K562 (cell line): ENCODE data around the gene LEAP2. TPM values are rescaled to one million over a fixed set of nuclear protein-coding genes. Genes with fewer than 3 reads are reported as not detected.

Experiments used
- AFF4 ChIP-seq: sonication (generic); formaldehyde crosslinking; IDR thresholded peaks from 2 replicates; pipeline ENCODE4 v1.8.0; 2023; ENCODE audit warnings: mild to moderate bottlenecking, missing genetic modification reagents
- E2F5 ChIP-seq: sonication (generic); formaldehyde crosslinking; IDR thresholded peaks from 2 replicates; pipeline ENCODE4 v1.8.0; 2022; ENCODE audit warnings: mild to moderate bottlenecking, missing genetic modification reagents
- GTF2E2 ChIP-seq: fragments of 200-800 bp; sonication (Bioruptor generic); IDR thresholded peaks from 2 replicates; pipeline ENCODE4 v1.6.1; 2016; ENCODE audit warnings: missing genetic modification characterization, missing compliant biosample characterization
- ILF3 ChIP-seq: fragments of 450-650 bp; IDR thresholded peaks from 2 replicates; pipeline ENCODE4 v1.6.1; 2018; ENCODE audit warnings: antibody characterized with exemption, mild to moderate bottlenecking, moderate library complexity, borderline replicate concordance
- MCM2 ChIP-seq: fragments of 450-650 bp; IDR thresholded peaks from 2 replicates; pipeline ENCODE4 v1.6.1; 2017; ENCODE audit warnings: low read depth, mild to moderate bottlenecking
- PPARD ChIP-seq: fragments of 250-450 bp; sonication (Bioruptor Pico); IDR thresholded peaks from 2 replicates; pipeline ENCODE4 v1.8.0; 2022; ENCODE audit warnings: inconsistent platforms, mild to moderate bottlenecking, moderate library complexity
- RBM14 ChIP-seq: fragments of 200-400 bp; formaldehyde crosslinking; IDR thresholded peaks from 2 replicates; pipeline ENCODE4 v1.6.1; 2018; ENCODE audit warnings: low read depth, mild to moderate bottlenecking, low read length, moderate library complexity, borderline replicate concordance; ENCODE audit not compliant: insufficient read depth
- RBM15 ChIP-seq: fragments of 200-400 bp; formaldehyde crosslinking; IDR thresholded peaks from 2 replicates; pipeline ENCODE4 v1.6.1; 2018; ENCODE audit warnings: mild to moderate bottlenecking, low read length, moderate library complexity; ENCODE audit not compliant: insufficient read depth
- SETDB1 ChIP-seq: IDR thresholded peaks from one replicate; pipeline ENCODE4 v1.6.1; 2012; ENCODE audit warnings: low read length, control low read depth, inconsistent platforms
- STAT6 ChIP-seq: sonication (generic); formaldehyde crosslinking; IDR thresholded peaks from 2 replicates; pipeline ENCODE4 v1.8.1; 2023; ENCODE audit warnings: mild to moderate bottlenecking, missing genetic modification reagents
- TCFL5 ChIP-seq: fragments of 250-450 bp; sonication (Bioruptor Pico); conservative IDR thresholded peaks from 2 replicates; pipeline ENCODE4 v1.6.1; 2021; ENCODE audit warnings: mild to moderate bottlenecking, moderate library complexity, matching md5 sums
- ZC3H8 ChIP-seq: fragments of 450-650 bp; IDR thresholded peaks from 2 replicates; pipeline ENCODE4 v1.6.1; 2017
- polyA plus RNA-seq, 8 experiments: library from polyadenylated mRNA; depleted of rRNA in 4 of 8; stranded (reverse) in 5 of 8; unstranded in 3 of 8; fragments of >200 nt; fragmentation: Nextera tagmentation in 2 of 8; fragmentation: Illumina TruSeq in 1 of 8; extraction: Ambion mirVana in 2 of 8; extraction: Trizol in 1 of 8; gene quantifications; 2 replicates each; pipeline versions ENCODE4 v1.2.1 to v1.2.3, GENCODE V29; 2011 to 2014; ENCODE audit warnings: inconsistent platforms in 1 of 8, missing spikeins in 1 of 8
- total RNA-seq, 7 experiments: library from RNA; depleted of rRNA in 6 of 7; stranded (reverse); fragments of >200 nt in 6 of 7; fragmentation: Illumina TruSeq in 2 of 7; extraction: Trizol in 2 of 7; gene quantifications; 2 replicates each; pipeline versions ENCODE4 v1.2.1 to v1.2.3, GENCODE V29; 2011 to 2021; ENCODE audit warnings: low replicate concordance in 1 of 7
- TF ChIP-seq, protein P1 (sequence below): fragments of 250-450 bp; sonication (Bioruptor Pico); IDR thresholded peaks from 2 replicates; pipeline ENCODE4 v1.5.0; 2021
- TF ChIP-seq, protein P2 (sequence below): sonication (generic); formaldehyde crosslinking; IDR thresholded peaks from 2 replicates; pipeline ENCODE4 v1.8.1; 2022; ENCODE audit warnings: missing genetic modification reagents

The LEAP2 gene
- total and polyA plus RNA-seq, 9 of the 15 experiments (the other 6 are each of a cell fraction or from before 2014, with no cell fraction given), result 1.1 to 5.6 (median 2.5) TPM

GRCh38 chr5:132830436-132831094 is 42.9 kb upstream of the LEAP2 start, which contains the start of gene SHROOM1 (continued):
- TF ChIP-seq, protein P1, sequence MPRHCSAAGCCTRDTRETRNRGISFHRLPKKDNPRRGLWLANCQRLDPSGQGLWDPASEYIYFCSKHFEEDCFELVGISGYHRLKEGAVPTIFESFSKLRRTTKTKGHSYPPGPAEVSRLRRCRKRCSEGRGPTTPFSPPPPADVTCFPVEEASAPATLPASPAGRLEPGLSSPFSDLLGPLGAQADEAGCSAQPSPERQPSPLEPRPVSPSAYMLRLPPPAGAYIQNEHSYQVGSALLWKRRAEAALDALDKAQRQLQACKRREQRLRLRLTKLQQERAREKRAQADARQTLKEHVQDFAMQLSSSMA (CRISPR knock-in tag), result no peak
- TF ChIP-seq E2F5 (CRISPR knock-in tag), result no peak
- TF ChIP-seq ZC3H8, result no peak
- TF ChIP-seq PPARD (CRISPR knock-in tag), result no peak
- TF ChIP-seq, protein P2, sequence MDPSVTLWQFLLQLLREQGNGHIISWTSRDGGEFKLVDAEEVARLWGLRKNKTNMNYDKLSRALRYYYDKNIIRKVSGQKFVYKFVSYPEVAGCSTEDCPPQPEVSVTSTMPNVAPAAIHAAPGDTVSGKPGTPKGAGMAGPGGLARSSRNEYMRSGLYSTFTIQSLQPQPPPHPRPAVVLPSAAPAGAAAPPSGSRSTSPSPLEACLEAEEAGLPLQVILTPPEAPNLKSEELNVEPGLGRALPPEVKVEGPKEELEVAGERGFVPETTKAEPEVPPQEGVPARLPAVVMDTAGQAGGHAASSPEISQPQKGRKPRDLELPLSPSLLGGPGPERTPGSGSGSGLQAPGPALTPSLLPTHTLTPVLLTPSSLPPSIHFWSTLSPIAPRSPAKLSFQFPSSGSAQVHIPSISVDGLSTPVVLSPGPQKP (CRISPR knock-in tag), result no peak
- peak; percentile 19; the same call in 1 of the 2 replicates for TF ChIP-seq GTF2E2 (tag)
- no peak for TF ChIP-seq ILF3
- no peak; the same call in none of the 2 replicates for TF ChIP-seq AFF4 (CRISPR knock-in tag)
- TF ChIP-seq TCFL5 (CRISPR knock-in tag), result no peak
- no peak for TF ChIP-seq RBM15
- no peak for TF ChIP-seq STAT6
- TF ChIP-seq MCM2, result no peak
- TF ChIP-seq RBM14, result no peak
- TF ChIP-seq SETDB1, result no peak
